Measurements from ENCODE around the gene DNAJC18. TPM values are rescaled to one million over a fixed set of nuclear protein-coding genes. Genes with fewer than 3 reads are reported as not detected.

The DNAJC18 gene
- total RNA-seq, 2 experiments from 2014 or later = 3.7 to 5.4 TPM

GRCh38 chr5:139385061-139386049, 54.0 kb downstream of the DNAJC18 start:
- ATAC-seq (peak; percentile 32), DNase-seq (peak; percentile 59)
- H3K27ac Mint-ChIP-seq = peak overlapping the region; percentile 96
- H3K36me3 Mint-ChIP-seq (ENCODE audit: low read depth) = peaks cover 9% of the 10 kb centered on the region
- H3K4me1 Mint-ChIP-seq (ENCODE audit: low read depth) = peaks cover 66% of the 10 kb centered on the region
- H3K9me3 Mint-ChIP-seq (ENCODE audit: insufficient read depth) = no peaks in the 10 kb centered on the region
- no peaks in the 10 kb centered on the region for H3K27me3 Mint-ChIP-seq (ENCODE audit: low read depth)
- ChIA-PET POLR2A (interaction anchor here (1.2 to 11.6 kb wide), 2 partner anchors 44 to 86 kb away, joined by 3 to 139 read pairs; partner anchors contain the start of gene PAIP2), CTCF (interaction anchor here (0.9 to 1.2 kb wide), 2 partner anchors 10 to 43 kb away, joined by 3 read pairs; no protein-coding TSS in a partner anchor)
- H3K4me3 Mint-ChIP-seq = peak overlapping the region; percentile 69

DNA sequence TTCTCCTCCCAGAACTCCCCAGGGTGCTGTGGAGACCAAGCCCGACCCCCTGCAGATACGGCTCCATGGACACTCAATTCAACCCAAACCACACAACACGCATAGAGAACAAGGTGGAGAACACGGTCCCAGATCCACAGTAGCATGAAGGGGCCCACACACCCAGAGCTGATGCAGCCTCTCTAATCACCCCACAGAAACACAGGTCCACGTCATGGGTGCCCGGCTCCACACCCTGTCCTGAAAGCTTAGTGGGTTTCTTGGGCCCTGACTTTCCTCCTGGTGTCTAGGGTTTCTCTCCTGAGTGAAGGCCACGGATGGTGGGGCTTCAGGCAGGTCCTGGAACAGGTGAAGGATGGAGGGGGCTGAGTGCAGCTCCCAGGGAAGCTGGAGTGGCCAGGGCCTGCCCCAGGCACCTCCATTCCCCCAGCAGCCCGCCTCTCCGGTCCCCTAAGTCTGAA, 54.7 kb downstream of the DNAJC18 start:
- H3K36me3 Mint-ChIP-seq (ENCODE audit: low read depth) = peaks cover 8% of the 10 kb centered on the region
- no peaks in the 10 kb centered on the region for H3K9me3 Mint-ChIP-seq (ENCODE audit: insufficient read depth)
- ChIA-PET CTCF (interaction anchor here (1.2 kb wide), 1 partner anchor 42 kb away, joined by 3 read pairs; no protein-coding TSS in a partner anchor), POLR2A (interaction anchor here (11.6 kb wide), 1 partner anchor 43 kb away, joined by 139 read pairs; the partner anchor contains the start of gene PAIP2)
- peak; percentile 11 for ATAC-seq
- no peak for DNase-seq
- H3K27me3 Mint-ChIP-seq (ENCODE audit: low read depth) = no peaks in the 10 kb centered on the region
- peak overlapping the region; percentile 69 for H3K4me3 Mint-ChIP-seq
- peaks cover 58% of the 10 kb centered on the region for H3K4me1 Mint-ChIP-seq (ENCODE audit: low read depth)
- peak overlapping the region; percentile 96 for H3K27ac Mint-ChIP-seq

- Mint-ChIP-seq H3K27ac (peak overlapping the region; percentile 96), H3K27me3 (ENCODE audit: low read depth) (no peaks in the 10 kb centered on the region), H3K36me3 (ENCODE audit: low read depth) (peaks cover 3% of the 10 kb centered on the region), H3K4me3 (peak overlapping the region; percentile 69), H3K9me3 (ENCODE audit: insufficient read depth) (no peaks in the 10 kb centered on the region), H3K4me1 (ENCODE audit: low read depth) (peaks cover 55% of the 10 kb centered on the region)
- ATAC-seq (no peak), DNase-seq (no peak)
- ChIA-PET CTCF (interaction anchor here (1.2 kb wide), 1 partner anchor 42 kb away, joined by 3 read pairs; no protein-coding TSS in a partner anchor), POLR2A (interaction anchor here (1.2 to 1.7 kb wide), 2 partner anchors 8 to 42 kb away, joined by 4 to 5 read pairs; no protein-coding TSS in a partner anchor)
Measured at GRCh38 chr5:139383993-139384590, 55.2 kb downstream of the DNAJC18 start.

GRCh38 chr5:139383275-139383992, 55.9 kb downstream of the DNAJC18 start, which contains the start of gene SLC23A1:
TSS of gene SLC23A1 (minus strand) at chr5:139383297. CDS start at chr5:139383253, 44 bp downstream.
- Mint-ChIP-seq H3K27ac (peak within 1 kb of the TSS; percentile 96), H3K9me3 (ENCODE audit: insufficient read depth) (no peaks in the 10 kb centered on the region), H3K36me3 (ENCODE audit: low read depth) (peaks cover 2% of the 10 kb centered on the region), H3K27me3 (ENCODE audit: low read depth) (no peaks in the 10 kb centered on the region), H3K4me3 (no peak within 1 kb of the TSS), H3K4me1 (ENCODE audit: low read depth) (peaks cover 54% of the 10 kb centered on the region)
- ATAC-seq (no peak), DNase-seq (no peak)
- ChIA-PET POLR2A (interaction anchor here (1.2 to 1.7 kb wide), 2 partner anchors 9 to 41 kb away, joined by 4 to 5 read pairs; no protein-coding TSS in a partner anchor), CTCF (no interaction called here)

DNA sequence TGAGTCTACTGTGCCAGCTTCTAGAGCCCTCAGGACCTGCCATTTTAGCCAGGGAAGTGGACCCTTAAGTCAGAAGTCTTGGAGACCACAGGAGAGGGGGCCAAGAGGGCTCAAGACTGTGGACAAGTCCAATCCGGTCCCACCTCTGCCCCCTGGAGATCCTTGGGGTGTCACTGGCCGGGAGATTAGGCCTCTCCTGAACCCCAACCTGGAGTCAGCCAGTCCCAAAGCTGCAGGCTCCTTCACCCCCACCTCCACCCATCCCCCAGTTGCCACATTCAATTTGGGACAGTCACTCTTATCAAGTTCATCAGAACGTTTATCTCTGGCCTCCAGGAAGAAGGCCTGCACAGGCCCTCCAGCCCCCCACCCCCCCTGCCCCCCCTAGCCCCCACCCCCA, 56.5 kb downstream of the DNAJC18 start:
- H3K27me3 Mint-ChIP-seq (ENCODE audit: low read depth) = no peaks in the 10 kb centered on the region
- no peaks in the 10 kb centered on the region for H3K9me3 Mint-ChIP-seq (ENCODE audit: insufficient read depth)
- H3K4me3 Mint-ChIP-seq = no peak overlapping the region
- H3K4me1 Mint-ChIP-seq (ENCODE audit: low read depth) = peaks cover 48% of the 10 kb centered on the region
- POLR2A ChIA-PET = interaction anchor here (1.7 kb wide), 1 partner anchor 41 kb away, joined by 4 read pairs; no protein-coding TSS in a partner anchor
- peaks cover 2% of the 10 kb centered on the region for H3K36me3 Mint-ChIP-seq (ENCODE audit: low read depth)
- CTCF ChIA-PET = no interaction called here
- ATAC-seq = no peak
- DNase-seq = no peak
- no peak overlapping the region for H3K27ac Mint-ChIP-seq

DNA sequence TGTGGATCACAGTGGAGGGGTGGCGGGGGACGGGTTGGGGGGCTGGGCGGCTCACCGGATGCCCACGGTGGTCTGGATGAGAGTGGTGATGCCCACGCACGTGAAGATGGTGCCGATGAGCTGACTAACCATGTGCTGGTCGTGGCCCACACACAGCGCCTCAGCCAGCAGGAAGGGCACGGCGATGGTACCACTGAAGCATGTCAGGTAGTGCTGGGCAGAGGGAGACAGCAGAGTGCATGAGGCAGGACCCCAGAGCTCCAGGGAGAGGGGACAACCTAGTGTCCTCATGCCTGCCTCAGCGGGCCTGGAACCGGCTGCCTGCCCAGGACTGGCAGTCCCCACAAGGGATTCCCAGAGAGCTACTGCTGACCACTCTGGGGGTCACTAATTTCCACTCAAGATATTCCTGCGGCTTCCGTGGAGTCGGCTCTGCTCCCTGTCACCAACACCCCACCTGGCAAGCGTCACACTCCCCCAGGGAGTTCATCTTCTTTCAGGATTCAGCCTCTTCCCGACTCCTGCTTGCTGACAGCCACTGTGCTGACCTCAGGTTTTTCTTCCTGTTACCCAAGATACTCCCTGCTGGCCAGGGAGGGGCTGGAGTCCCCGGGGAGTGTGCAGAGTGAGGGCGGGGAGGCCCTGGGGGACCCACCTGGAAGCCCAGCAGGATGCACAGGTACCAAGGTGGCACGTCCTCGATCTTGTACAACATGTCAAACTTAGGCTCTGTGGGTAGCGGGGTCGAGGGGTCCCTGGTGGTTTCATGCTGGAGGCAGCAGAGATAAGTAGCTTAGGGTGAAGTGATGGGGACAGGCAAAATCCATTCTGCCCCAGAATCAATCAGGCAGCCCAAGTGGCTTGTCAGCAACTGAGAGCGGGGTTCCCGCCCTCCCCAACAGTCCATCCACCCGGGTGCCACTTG, 57.2 kb downstream of the DNAJC18 start:
- H3K27ac Mint-ChIP-seq = no peak overlapping the region
- H3K36me3 Mint-ChIP-seq (ENCODE audit: low read depth) = peaks cover 2% of the 10 kb centered on the region
- H3K4me3 Mint-ChIP-seq = no peak overlapping the region
- ChIA-PET CTCF (no interaction called here), POLR2A (no interaction called here)
- H3K27me3 Mint-ChIP-seq (ENCODE audit: low read depth) = no peaks in the 10 kb centered on the region
- no peaks in the 10 kb centered on the region for H3K9me3 Mint-ChIP-seq (ENCODE audit: insufficient read depth)
- peaks cover 43% of the 10 kb centered on the region for H3K4me1 Mint-ChIP-seq (ENCODE audit: low read depth)
- DNase-seq = no peak
- no peak for ATAC-seq

DNA sequence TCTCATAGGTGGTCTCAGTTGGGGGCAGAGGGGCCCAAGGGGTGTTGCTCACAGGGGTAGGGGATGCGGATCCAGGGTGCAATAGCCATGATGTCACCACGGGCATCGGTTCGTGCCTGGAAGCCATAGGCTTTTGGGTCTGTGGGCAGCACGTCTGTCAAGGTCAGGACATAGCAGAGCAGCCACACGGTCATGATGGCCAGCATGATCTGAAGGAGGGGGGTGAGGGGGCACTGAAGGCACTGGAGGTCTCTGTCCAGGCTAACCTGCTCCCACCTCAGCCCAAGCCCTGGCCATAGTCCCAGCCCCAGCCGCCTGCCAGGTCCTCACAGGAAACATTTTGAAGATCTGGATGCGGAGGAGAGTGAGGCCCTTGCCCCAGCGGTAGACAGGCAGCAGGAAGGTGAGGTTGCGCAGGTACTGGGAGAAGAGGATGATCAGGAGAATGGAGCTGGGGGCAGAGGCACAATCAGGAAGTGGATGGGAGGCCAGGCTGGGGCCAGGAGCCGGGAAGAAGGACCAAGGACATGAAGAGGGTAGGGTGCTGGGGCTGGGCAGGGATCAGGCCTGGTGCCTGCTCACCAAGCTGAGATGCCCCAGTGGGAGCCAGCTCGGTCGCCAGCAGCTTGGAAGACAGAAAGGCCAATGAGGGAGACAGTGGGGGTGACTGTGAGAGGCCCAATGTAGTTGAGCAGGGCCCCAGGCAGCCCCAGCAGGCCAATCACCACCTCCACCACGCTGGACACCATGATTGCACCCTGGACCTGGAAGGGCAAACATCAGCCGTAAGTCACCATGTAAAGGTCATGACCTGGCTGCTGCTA, 59.5 kb downstream of the DNAJC18 start:
- peaks cover 22% of the 10 kb centered on the region for H3K4me1 Mint-ChIP-seq (ENCODE audit: low read depth)
- H3K27ac Mint-ChIP-seq = no peak overlapping the region
- ChIA-PET CTCF (interaction anchor here (1.5 kb wide), 1 partner anchor 11 kb away, joined by 5 read pairs; no protein-coding TSS in a partner anchor), POLR2A (interaction anchor here (1.4 kb wide), 2 partner anchors 12 to 38 kb away, joined by 4 to 6 read pairs; partner anchors contain the start of gene PAIP2)
- peaks cover 4% of the 10 kb centered on the region for H3K36me3 Mint-ChIP-seq (ENCODE audit: low read depth)
- no peak for DNase-seq
- ATAC-seq = no peak
- H3K9me3 Mint-ChIP-seq (ENCODE audit: insufficient read depth) = no peaks in the 10 kb centered on the region
- no peaks in the 10 kb centered on the region for H3K27me3 Mint-ChIP-seq (ENCODE audit: low read depth)
- no peak overlapping the region for H3K4me3 Mint-ChIP-seq

DNA sequence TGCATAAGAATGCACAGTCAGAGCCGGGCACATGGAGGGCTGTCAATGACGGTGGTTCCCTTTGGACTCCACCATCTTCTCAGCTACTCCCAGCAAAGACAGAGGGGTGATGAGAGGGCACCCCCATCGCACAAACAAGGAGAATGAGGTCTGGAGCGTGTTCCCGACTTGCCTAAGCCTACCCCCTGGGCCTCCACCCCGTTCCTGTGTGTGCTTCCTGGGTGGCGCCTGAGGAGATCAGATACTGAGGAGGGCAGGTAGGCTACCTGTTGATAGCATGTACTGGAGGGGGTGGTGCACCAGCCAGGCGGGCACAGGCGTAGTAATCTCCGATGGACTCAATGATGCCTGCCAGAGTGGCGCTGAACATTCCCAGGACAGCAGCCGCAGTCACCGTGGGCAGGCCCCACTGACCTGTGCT, 60.4 kb downstream of the DNAJC18 start:
- ATAC-seq (no peak), DNase-seq (no peak)
- POLR2A ChIA-PET = no interaction called here
- H3K9me3 Mint-ChIP-seq (ENCODE audit: insufficient read depth) = no peaks in the 10 kb centered on the region
- H3K4me1 Mint-ChIP-seq (ENCODE audit: low read depth) = peaks cover 14% of the 10 kb centered on the region
- H3K36me3 Mint-ChIP-seq (ENCODE audit: low read depth) = peaks cover 6% of the 10 kb centered on the region
- no peaks in the 10 kb centered on the region for H3K27me3 Mint-ChIP-seq (ENCODE audit: low read depth)
- no peak overlapping the region for H3K4me3 Mint-ChIP-seq
- H3K27ac Mint-ChIP-seq = peak overlapping the region; percentile 54
- CTCF ChIA-PET = interaction anchor here (1.5 kb wide), 1 partner anchor 10 kb away, joined by 5 read pairs; no protein-coding TSS in a partner anchor

- DNase-seq (no peak), ATAC-seq (no peak)
- ChIA-PET POLR2A (interaction anchor here (0.6 to 1.1 kb wide), 2 partner anchors 15 to 913 kb away, joined by 3 read pairs; no protein-coding TSS in a partner anchor), CTCF (interaction anchor here (0.8 kb wide), 1 partner anchor 13 kb away, joined by 3 read pairs; no protein-coding TSS in a partner anchor)
- Mint-ChIP-seq H3K4me1 (ENCODE audit: low read depth) (peaks cover 7% of the 10 kb centered on the region), H3K27me3 (ENCODE audit: low read depth) (no peaks in the 10 kb centered on the region), H3K36me3 (ENCODE audit: low read depth) (peaks cover 12% of the 10 kb centered on the region), H3K9me3 (ENCODE audit: insufficient read depth) (no peaks in the 10 kb centered on the region), H3K4me3 (no peak overlapping the region), H3K27ac (no peak overlapping the region)
Measured at GRCh38 chr5:139378101-139378825, 61.1 kb downstream of the DNAJC18 start.

Data from activated CD8-positive, alpha-beta T cell treated with anti-CD3 and anti-CD28 coated beads, Interleukin-2, amount 10 ng/mL, durations not matched to agents 7 days and 5 days (primary cell).